Measurements from ENCODE around the gene CHKA. TPM values are rescaled to one million over a fixed set of nuclear protein-coding genes. Genes with fewer than 3 reads are reported as not detected.

CHKA gene
- total and polyA plus RNA-seq, 9 of the 15 experiments (the other 6 are each of a cell fraction or from before 2014, with no cell fraction given), result 3.6 to 37.0 (median 30.2) TPM

DNA sequence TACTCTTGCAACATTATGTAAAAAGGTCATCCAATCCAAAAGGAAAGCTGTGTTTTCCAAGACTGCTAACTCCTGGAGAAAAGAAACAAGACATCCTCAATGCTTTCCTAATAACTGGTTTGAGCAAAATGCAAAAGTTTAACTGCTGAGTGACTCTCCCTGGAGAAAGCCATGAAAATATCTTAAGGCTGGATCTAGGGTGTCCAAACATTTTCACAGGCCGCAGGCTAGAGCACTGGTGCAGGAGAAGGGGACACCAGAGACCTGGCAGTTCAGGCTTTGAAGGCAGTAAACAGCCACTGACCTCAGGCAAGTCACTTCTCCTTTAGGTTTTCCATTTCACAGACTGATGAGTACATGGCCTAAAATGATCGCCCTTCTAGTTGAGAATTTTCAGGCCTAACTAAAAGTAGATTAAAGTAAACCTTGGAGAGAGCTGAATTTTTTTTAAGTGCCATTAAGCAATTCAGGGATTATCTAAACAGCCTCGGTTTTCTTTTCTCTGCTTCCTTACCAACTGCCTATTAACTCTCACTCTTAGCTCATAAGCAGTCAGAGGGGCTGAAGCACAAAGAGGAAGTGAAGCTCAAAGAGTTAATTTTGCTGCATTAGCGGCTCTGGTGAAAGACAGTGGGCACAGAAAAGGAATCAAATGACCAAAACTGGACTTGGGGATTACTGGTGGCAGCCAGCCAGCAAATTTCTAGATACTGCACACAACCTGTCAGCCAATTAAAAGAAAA, 2.3 kb downstream of the CHKA start (continued):
- TF ChIP-seq, protein P1, sequence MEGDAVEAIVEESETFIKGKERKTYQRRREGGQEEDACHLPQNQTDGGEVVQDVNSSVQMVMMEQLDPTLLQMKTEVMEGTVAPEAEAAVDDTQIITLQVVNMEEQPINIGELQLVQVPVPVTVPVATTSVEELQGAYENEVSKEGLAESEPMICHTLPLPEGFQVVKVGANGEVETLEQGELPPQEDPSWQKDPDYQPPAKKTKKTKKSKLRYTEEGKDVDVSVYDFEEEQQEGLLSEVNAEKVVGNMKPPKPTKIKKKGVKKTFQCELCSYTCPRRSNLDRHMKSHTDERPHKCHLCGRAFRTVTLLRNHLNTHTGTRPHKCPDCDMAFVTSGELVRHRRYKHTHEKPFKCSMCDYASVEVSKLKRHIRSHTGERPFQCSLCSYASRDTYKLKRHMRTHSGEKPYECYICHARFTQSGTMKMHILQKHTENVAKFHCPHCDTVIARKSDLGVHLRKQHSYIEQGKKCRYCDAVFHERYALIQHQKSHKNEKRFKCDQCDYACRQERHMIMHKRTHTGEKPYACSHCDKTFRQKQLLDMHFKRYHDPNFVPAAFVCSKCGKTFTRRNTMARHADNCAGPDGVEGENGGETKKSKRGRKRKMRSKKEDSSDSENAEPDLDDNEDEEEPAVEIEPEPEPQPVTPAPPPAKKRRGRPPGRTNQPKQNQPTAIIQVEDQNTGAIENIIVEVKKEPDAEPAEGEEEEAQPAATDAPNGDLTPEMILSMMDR (IDR thresholded peaks at IDR 0.05 in 2 of 3, conservative IDR thresholded peaks at IDR 0.05 in 1 of 3; ENCODE audit: insufficient read depth in 2 of 3, low read depth in 1 of 3, low read length in 3 of 3), result no peak
- no peak for TF ChIP-seq RFX1 (IDR thresholded peaks at IDR 0.05)
- 0 out of 2 replicates have a peak, but pooled peaks have one; percentile 37 for TF ChIP-seq MTA3 (IDR thresholded peaks at IDR 0.05; ENCODE audit: borderline replicate concordance)
- TF ChIP-seq ELF1 (tag; IDR thresholded peaks at IDR 0.05), result no peak
- TF ChIP-seq RAD21 (CRISPR knock-in tag; conservative IDR thresholded peaks at IDR 0.05 in 1 of 2, IDR thresholded peaks at IDR 0.05 in 1 of 2), result no peak
- no peak for TF ChIP-seq KLF1 (tag; IDR thresholded peaks at IDR 0.05)
- peak; percentile 38; the same call in 1 of the 2 replicates for TF ChIP-seq DPF2 (IDR thresholded peaks at IDR 0.05)
- TF ChIP-seq KAT8 (IDR thresholded peaks at IDR 0.05; ENCODE audit: low read depth), result no peak
- TF ChIP-seq, protein P2, sequence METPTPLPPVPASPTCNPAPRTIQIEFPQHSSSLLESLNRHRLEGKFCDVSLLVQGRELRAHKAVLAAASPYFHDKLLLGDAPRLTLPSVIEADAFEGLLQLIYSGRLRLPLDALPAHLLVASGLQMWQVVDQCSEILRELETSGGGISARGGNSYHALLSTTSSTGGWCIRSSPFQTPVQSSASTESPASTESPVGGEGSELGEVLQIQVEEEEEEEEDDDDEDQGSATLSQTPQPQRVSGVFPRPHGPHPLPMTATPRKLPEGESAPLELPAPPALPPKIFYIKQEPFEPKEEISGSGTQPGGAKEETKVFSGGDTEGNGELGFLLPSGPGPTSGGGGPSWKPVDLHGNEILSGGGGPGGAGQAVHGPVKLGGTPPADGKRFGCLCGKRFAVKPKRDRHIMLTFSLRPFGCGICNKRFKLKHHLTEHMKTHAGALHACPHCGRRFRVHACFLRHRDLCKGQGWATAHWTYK (CRISPR knock-in tag; IDR thresholded peaks at IDR 0.05), result no peak
- TF ChIP-seq ZC3H8 (IDR thresholded peaks at IDR 0.05), result no peak
- TF ChIP-seq, protein P3, sequence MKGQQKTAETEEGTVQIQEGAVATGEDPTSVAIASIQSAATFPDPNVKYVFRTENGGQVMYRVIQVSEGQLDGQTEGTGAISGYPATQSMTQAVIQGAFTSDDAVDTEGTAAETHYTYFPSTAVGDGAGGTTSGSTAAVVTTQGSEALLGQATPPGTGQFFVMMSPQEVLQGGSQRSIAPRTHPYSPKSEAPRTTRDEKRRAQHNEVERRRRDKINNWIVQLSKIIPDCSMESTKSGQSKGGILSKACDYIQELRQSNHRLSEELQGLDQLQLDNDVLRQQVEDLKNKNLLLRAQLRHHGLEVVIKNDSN (CRISPR knock-in tag; IDR thresholded peaks at IDR 0.05), result no peak
- TF ChIP-seq ZNF766 (CRISPR knock-in tag; conservative IDR thresholded peaks at IDR 0.05), result no peak
- TF ChIP-seq, protein P4, sequence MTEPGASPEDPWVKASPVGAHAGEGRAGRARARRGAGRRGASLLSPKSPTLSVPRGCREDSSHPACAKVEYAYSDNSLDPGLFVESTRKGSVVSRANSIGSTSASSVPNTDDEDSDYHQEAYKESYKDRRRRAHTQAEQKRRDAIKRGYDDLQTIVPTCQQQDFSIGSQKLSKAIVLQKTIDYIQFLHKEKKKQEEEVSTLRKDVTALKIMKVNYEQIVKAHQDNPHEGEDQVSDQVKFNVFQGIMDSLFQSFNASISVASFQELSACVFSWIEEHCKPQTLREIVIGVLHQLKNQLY (CRISPR knock-in tag; conservative IDR thresholded peaks at IDR 0.05), result no peak
- no peak for TF ChIP-seq NFATC3 (IDR thresholded peaks at IDR 0.05)
- TF ChIP-seq RHOXF2B (CRISPR knock-in tag; conservative IDR thresholded peaks at IDR 0.05), result no peak
- 0 out of 2 replicates have a peak, but pooled peaks have one; percentile 29 for TF ChIP-seq ETV5 (CRISPR knock-in tag; IDR thresholded peaks at IDR 0.05; ENCODE audit: low read depth)
- TF ChIP-seq MYC (IDR thresholded peaks at IDR 0.05; ENCODE audit: low read depth, low read length), result no peak
- TF ChIP-seq MYC (CRISPR knock-in tag; IDR thresholded peaks at IDR 0.05; ENCODE audit: borderline replicate concordance, low read depth), result no peak
- no peak for TF ChIP-seq NONO (IDR thresholded peaks at IDR 0.05; ENCODE audit: low read depth in 2 of 2, low read length in 1 of 2)
- TF ChIP-seq COPS2 (conservative IDR thresholded peaks at IDR 0.05), result no peak
- TF ChIP-seq, protein P5, sequence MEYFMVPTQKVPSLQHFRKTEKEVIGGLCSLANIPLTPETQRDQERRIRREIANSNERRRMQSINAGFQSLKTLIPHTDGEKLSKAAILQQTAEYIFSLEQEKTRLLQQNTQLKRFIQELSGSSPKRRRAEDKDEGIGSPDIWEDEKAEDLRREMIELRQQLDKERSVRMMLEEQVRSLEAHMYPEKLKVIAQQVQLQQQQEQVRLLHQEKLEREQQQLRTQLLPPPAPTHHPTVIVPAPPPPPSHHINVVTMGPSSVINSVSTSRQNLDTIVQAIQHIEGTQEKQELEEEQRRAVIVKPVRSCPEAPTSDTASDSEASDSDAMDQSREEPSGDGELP (CRISPR knock-in tag; IDR thresholded peaks at IDR 0.05; ENCODE audit: borderline replicate concordance), result no peak
